ENCODE data around the gene TECPR2. TPM values are rescaled to one million over a fixed set of nuclear protein-coding genes. Genes with fewer than 3 reads are reported as not detected.

The TECPR2 gene
- total RNA-seq, 1 experiment from 2014 or later, result 9.3 TPM

- no peak for TF ChIP-seq CTCF (IDR thresholded peaks at IDR 0.05; ENCODE audit: insufficient read depth in 1 of 2, low read depth in 1 of 2, low read length in 1 of 2, severe bottlenecking in 1 of 2, unreplicated experiment in 1 of 2)
- ChIA-PET POLR2A (no interaction called here), CTCF (interaction anchor here (0.6 kb wide), 1 partner anchor 24 kb away, joined by 3 read pairs; no protein-coding TSS in a partner anchor)
- Mint-ChIP-seq H3K4me1 (ENCODE audit: low read depth, unreplicated experiment) (peaks cover 7% of the 10 kb centered on the region), H3K27ac (ENCODE audit: unreplicated experiment) (no peak overlapping the region), H3K9me3 (ENCODE audit: unreplicated experiment) (peaks cover 10% of the 10 kb centered on the region), H3K4me3 (ENCODE audit: unreplicated experiment) (no peak overlapping the region), H3K27me3 (ENCODE audit: insufficient read depth, unreplicated experiment) (no peaks in the 10 kb centered on the region), H3K36me3 (ENCODE audit: insufficient read depth, unreplicated experiment) (peaks cover 6% of the 10 kb centered on the region)
- H3K4me1 ChIP-seq, result peaks cover 3% of the 10 kb centered on the region; the same call in 1 of the 2 replicates
- DNase-seq, result no peak
- no peaks in the 10 kb centered on the region for H3K9me3 ChIP-seq
- no peaks in the 10 kb centered on the region for H3K27me3 ChIP-seq (replicated peaks; ENCODE audit: control insufficient read depth, insufficient read depth, low read length)
- no TSS peak for BruUV-seq (replicated peaks)
- H3K36me3 ChIP-seq (ENCODE audit: control insufficient read depth, insufficient read depth, low read length), result no peaks in the 10 kb centered on the region
- intact Hi-C loops (cut with micrococcal nuclease; ENCODE audit: unreplicated experiment), result no loop called here
- H3K4me3 ChIP-seq (ENCODE audit: low read depth, low read length), result no peak overlapping the region
Measured at GRCh38 chr14:102484316-102484715, 121.6 kb downstream of the TECPR2 start.

GRCh38 chr14:102485693-102486512 is 123.2 kb downstream of the TECPR2 start:
- H3K36me3 Mint-ChIP-seq (ENCODE audit: insufficient read depth, unreplicated experiment), result peaks cover 6% of the 10 kb centered on the region
- no peak for TF ChIP-seq CTCF (IDR thresholded peaks at IDR 0.05; ENCODE audit: insufficient read depth in 1 of 2, low read depth in 1 of 2, low read length in 1 of 2, severe bottlenecking in 1 of 2, unreplicated experiment in 1 of 2)
- H3K27ac Mint-ChIP-seq (ENCODE audit: unreplicated experiment), result no peak overlapping the region

GRCh38 chr14:102486513-102487203 is 123.9 kb downstream of the TECPR2 start:
- peaks cover 6% of the 10 kb centered on the region for H3K36me3 Mint-ChIP-seq (ENCODE audit: insufficient read depth, unreplicated experiment)
- intact Hi-C loops (cut with micrococcal nuclease; ENCODE audit: unreplicated experiment), result no loop called here
- CTCF ChIA-PET, result no interaction called here
- H3K27me3 Mint-ChIP-seq (ENCODE audit: insufficient read depth, unreplicated experiment), result no peaks in the 10 kb centered on the region
- peaks cover 10% of the 10 kb centered on the region for H3K9me3 Mint-ChIP-seq (ENCODE audit: unreplicated experiment)
- TF ChIP-seq CTCF (IDR thresholded peaks at IDR 0.05; ENCODE audit: insufficient read depth in 1 of 2, low read depth in 1 of 2, low read length in 1 of 2, severe bottlenecking in 1 of 2, unreplicated experiment in 1 of 2), result no peak
- peaks cover 7% of the 10 kb centered on the region for H3K4me1 Mint-ChIP-seq (ENCODE audit: low read depth, unreplicated experiment)
- DNase-seq, result no peak
- no TSS peak for BruUV-seq (replicated peaks)
- H3K27me3 ChIP-seq (replicated peaks; ENCODE audit: control insufficient read depth, insufficient read depth, low read length), result no peaks in the 10 kb centered on the region
- no peaks in the 10 kb centered on the region for H3K9me3 ChIP-seq
- H3K4me3 ChIP-seq (ENCODE audit: low read depth, low read length), result no peak overlapping the region
- H3K4me3 Mint-ChIP-seq (ENCODE audit: unreplicated experiment), result no peak overlapping the region
- POLR2A ChIA-PET, result no interaction called here
- peaks cover 3% of the 10 kb centered on the region; the same call in 1 of the 2 replicates for H3K4me1 ChIP-seq
- H3K36me3 ChIP-seq (ENCODE audit: control insufficient read depth, insufficient read depth, low read length), result no peaks in the 10 kb centered on the region
- H3K27ac Mint-ChIP-seq (ENCODE audit: unreplicated experiment), result no peak overlapping the region

More at GRCh38 chr14:102485693-102486512, 123.2 kb downstream of the TECPR2 start:
- Mint-ChIP-seq H3K9me3 (ENCODE audit: unreplicated experiment) (peaks cover 10% of the 10 kb centered on the region), H3K4me3 (ENCODE audit: unreplicated experiment) (no peak overlapping the region), H3K27me3 (ENCODE audit: insufficient read depth, unreplicated experiment) (no peaks in the 10 kb centered on the region), H3K4me1 (ENCODE audit: low read depth, unreplicated experiment) (peaks cover 7% of the 10 kb centered on the region)
- Histone ChIP-seq H3K27me3 (replicated peaks; ENCODE audit: control insufficient read depth, insufficient read depth, low read length) (no peaks in the 10 kb centered on the region), H3K4me1 (peaks cover 3% of the 10 kb centered on the region; the same call in 1 of the 2 replicates), H3K9me3 (no peaks in the 10 kb centered on the region), H3K4me3 (ENCODE audit: low read depth, low read length) (no peak overlapping the region), H3K36me3 (ENCODE audit: control insufficient read depth, insufficient read depth, low read length) (no peaks in the 10 kb centered on the region)
- DNase-seq, result no peak
- no TSS peak for BruUV-seq (replicated peaks)
- CTCF ChIA-PET, result no interaction called here
- intact Hi-C loops (cut with micrococcal nuclease; ENCODE audit: unreplicated experiment), result no loop called here
- POLR2A ChIA-PET, result no interaction called here

Measured in Caco-2 (cell line).